ENCODE data around the gene ARFGAP2.

ARFGAP2 gene

DNA sequence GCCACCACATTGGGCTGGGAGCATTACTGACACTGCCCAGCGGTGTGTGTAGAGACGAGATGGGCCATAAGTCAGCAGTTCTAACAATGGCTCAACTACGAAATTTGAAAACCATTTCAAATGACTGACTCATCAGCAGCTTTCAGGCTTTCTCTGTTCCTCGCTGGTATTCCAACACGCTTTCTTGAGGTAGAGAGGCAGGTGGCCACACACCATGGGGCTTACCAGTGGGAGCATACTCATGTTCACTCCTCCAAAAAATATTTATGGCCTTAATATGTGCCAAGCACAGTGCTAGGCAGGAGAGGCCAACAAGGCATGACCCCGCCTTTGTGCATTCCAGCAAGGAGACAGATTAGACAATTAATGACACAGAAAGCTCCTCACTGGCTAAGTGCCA lies 20.3 kb downstream of the ARFGAP2 start:
- Histone ChIP-seq H3K27me3 (ENCODE audit: insufficient read depth, low read length) (no peaks in the 10 kb centered on the region), H3K4me3 (ENCODE audit: low read length) (no peak overlapping the region), H3K9ac (ENCODE audit: low read depth, low read length) (no peak overlapping the region), H3K36me3 (ENCODE audit: insufficient read depth, low read length) (no peaks in the 10 kb centered on the region), H3K4me1 (ENCODE audit: insufficient read depth, low read length) (peaks cover 6% of the 10 kb centered on the region; the same call in 1 of the 2 replicates), H3K9me3 (ENCODE audit: insufficient read depth, low read depth, low read length) (no peaks in the 10 kb centered on the region), H3K27ac (ENCODE audit: low read depth, low read length) (no peak overlapping the region)
- WGBS = 92% methylated on average over 6 of the region's 6 CpGs

DNA sequence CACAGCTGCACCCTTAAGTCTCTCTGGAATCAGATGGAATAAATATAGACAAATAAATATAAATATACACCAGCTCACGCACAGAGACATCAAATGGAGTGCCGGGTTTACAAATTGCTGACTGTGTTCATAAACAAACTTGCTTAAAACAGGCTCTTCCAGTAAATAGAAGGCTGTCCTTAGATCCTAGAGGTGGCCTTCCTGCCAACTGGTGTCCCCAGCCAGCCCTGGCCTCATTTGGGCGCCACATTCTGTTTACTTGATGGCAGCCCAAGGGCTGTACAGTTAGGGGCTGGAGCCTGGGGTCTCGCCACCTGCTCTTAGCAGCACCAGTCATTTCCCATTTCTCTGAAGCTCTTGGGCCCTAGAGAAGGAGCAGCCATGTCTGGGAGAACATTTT lies 20.8 kb downstream of the ARFGAP2 start:
- no peak overlapping the region for H3K4me3 ChIP-seq (ENCODE audit: low read length)
- WGBS = 91% methylated on average over 4 of the region's 4 CpGs
- H3K9me3 ChIP-seq (ENCODE audit: insufficient read depth, low read depth, low read length) = no peaks in the 10 kb centered on the region
- peaks cover 6% of the 10 kb centered on the region; the same call in 1 of the 2 replicates for H3K4me1 ChIP-seq (ENCODE audit: insufficient read depth, low read length)
- H3K27ac ChIP-seq (ENCODE audit: low read depth, low read length) = no peak overlapping the region
- H3K9ac ChIP-seq (ENCODE audit: low read depth, low read length) = no peak overlapping the region
- H3K36me3 ChIP-seq (ENCODE audit: insufficient read depth, low read length) = no peaks in the 10 kb centered on the region
- H3K27me3 ChIP-seq (ENCODE audit: insufficient read depth, low read length) = no peaks in the 10 kb centered on the region

DNA sequence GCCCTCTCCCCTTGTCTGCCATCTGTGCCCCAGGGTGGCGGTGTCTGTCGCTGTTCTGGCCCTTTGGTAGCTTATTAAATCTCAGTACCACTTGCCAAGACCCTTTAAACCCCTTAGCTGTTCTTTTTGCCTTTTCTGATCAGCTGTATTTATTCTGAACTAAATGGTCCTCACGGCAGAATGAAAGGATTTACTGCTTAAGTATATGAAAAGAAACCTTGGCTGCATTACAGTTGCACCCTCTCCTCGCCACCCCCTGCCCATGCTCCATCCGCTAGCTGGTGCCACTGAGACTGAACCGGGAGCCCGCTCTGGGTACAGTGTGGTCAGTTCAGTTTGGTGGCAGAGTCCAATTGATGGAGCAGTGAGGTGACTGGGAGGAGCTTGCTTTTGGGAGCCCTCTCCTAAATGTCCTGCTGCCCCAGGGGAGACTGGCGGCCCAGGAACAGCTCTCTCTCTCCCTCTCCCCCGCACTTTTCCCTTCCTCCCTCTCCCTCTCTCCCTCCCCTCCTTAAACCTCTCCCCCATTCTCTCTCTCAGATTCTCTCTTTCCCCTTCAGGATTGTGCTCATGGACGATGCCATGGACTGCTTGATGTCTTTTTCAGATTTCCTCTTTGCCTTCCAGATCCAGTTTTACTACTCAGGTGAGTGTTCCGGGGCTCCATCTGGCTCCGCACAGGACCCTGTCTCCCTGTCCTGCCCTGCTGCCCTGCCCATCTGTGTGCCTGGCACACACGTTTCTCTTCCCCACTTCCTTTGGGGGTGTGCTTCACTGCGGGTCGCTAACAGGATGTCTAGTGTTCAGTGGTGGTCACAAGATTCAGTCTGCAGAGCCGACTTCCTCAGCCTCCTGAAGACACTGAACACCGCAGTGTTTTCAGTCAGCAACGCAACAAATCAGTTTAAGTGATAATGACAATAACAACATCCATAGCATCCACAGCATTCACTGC lies 21.8 kb downstream of the ARFGAP2 start:
- WGBS = 90% methylated on average over 18 of the region's 18 CpGs
- no peak overlapping the region for H3K27ac ChIP-seq (ENCODE audit: low read depth, low read length)

DNA sequence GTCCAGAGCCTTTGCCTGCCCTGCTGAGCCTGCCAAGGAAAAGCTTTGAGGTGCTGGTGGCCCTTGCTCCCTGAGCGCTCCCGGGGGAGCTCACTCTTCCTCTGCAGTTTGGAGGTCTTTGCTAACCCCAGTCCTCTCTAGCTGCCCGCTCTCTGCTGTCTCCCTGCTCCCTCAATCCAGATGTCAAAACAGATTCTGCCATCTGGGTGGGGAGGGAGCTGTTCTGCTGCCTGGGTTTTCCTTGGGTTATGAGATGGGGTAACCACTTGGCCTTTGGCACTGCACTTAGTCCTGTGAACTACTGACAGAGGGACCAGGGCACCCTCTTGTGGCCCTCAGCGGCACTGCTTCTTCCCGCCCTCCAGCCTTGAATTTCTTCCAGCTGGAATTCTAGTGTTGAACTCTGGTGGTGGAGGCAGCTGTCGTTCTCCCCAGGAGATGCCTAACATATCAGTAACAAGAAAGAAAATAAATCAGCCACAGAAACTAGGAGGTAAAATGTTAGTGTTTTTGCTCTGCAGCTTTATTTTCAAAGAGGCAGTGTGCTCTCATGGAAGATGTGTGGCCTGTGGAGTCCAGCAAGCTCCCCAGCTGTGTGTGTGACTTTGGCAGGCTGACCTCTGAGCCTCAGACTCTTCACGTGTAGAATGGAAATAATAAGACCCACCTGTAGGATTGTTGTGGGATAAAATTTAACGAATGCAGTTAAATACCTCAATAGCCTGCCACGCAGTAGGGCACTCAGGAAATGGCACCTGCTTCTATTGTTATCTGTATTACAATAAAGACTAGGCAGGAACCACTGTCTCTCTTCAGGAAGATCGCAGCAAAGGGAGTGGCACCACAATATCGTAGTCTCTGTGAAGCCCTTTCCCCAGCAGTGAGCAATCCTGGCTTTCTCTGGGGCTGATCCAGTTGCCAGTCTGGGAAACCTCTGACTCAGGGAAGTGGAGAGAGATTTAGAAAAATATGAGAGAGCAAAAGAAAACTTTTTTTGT lies 23.4 kb downstream of the ARFGAP2 start:
- H3K4me1 ChIP-seq (ENCODE audit: insufficient read depth, low read length) = peaks cover 6% of the 10 kb centered on the region; the same call in 1 of the 2 replicates
- no peak overlapping the region for H3K9ac ChIP-seq (ENCODE audit: low read depth, low read length)
- H3K27ac ChIP-seq (ENCODE audit: low read depth, low read length) = no peak overlapping the region; the same call in 1 of the 2 replicates
- H3K9me3 ChIP-seq (ENCODE audit: insufficient read depth, low read depth, low read length) = no peaks in the 10 kb centered on the region
- H3K27me3 ChIP-seq (ENCODE audit: insufficient read depth, low read length) = no peaks in the 10 kb centered on the region
- H3K36me3 ChIP-seq (ENCODE audit: insufficient read depth, low read length) = no peaks in the 10 kb centered on the region
- 52% methylated on average over 10 of the region's 11 CpGs for WGBS
- H3K4me3 ChIP-seq (ENCODE audit: low read length) = no peak overlapping the region

More for the DNA sequence above, 21.8 kb downstream of the ARFGAP2 start:
- H3K4me3 ChIP-seq (ENCODE audit: low read length) = no peak overlapping the region
- H3K27me3 ChIP-seq (ENCODE audit: insufficient read depth, low read length) = no peaks in the 10 kb centered on the region
- H3K36me3 ChIP-seq (ENCODE audit: insufficient read depth, low read length) = no peaks in the 10 kb centered on the region
- H3K4me1 ChIP-seq (ENCODE audit: insufficient read depth, low read length) = peaks cover 6% of the 10 kb centered on the region; the same call in 1 of the 2 replicates
- H3K9me3 ChIP-seq (ENCODE audit: insufficient read depth, low read depth, low read length) = no peaks in the 10 kb centered on the region
- H3K9ac ChIP-seq (ENCODE audit: low read depth, low read length) = no peak overlapping the region

DNA sequence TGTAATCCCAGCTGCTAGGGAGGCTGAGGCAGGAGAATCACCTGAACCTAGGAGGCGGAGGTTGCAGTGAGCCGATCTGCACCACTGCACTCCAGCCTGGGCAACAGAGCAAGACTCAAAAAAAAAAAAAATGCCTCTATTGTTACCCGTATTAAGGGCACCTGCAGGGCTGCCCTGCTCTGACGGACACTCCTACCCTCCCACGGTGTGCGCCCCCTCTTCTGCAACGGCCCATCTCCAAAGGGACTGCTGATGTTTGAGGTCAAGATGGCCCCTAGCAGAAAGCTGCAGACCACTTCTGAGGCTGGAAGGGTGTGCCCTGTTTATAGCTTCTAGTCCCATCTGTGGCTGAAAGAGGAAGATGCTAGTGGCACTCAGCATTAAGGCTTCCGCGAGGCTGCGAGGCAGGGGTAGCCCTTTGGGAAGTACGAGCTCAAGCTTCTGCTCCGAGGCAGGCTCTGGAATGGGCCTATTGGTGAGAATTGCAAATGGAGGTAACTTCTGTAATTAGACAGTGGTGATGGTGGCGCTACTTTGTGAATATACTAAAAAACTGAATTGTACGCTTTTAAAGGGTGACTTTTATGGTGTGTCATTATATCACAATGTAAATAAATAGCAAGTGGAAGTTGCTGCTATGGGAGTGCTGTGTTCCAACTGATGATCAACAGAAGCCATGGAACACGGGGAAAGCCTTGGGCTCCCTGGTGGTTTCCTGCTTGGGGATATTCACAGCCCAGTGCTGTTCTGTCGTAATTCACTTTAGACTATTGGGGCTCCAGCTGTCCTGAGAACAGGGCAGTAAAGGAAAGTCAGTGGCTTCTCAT lies 24.3 kb downstream of the ARFGAP2 start:
- H3K27me3 ChIP-seq (ENCODE audit: insufficient read depth, low read length) = no peaks in the 10 kb centered on the region
- H3K4me3 ChIP-seq (ENCODE audit: low read length) = no peak overlapping the region
- H3K9me3 ChIP-seq (ENCODE audit: insufficient read depth, low read depth, low read length) = no peaks in the 10 kb centered on the region
- H3K9ac ChIP-seq (ENCODE audit: low read depth, low read length) = no peak overlapping the region
- H3K36me3 ChIP-seq (ENCODE audit: insufficient read depth, low read length) = no peaks in the 10 kb centered on the region
- H3K27ac ChIP-seq (ENCODE audit: low read depth, low read length) = no peak overlapping the region
- H3K4me1 ChIP-seq (ENCODE audit: insufficient read depth, low read length) = peaks cover 6% of the 10 kb centered on the region; the same call in 1 of the 2 replicates
- 89% methylated on average over 16 of the region's 16 CpGs for WGBS

DNA sequence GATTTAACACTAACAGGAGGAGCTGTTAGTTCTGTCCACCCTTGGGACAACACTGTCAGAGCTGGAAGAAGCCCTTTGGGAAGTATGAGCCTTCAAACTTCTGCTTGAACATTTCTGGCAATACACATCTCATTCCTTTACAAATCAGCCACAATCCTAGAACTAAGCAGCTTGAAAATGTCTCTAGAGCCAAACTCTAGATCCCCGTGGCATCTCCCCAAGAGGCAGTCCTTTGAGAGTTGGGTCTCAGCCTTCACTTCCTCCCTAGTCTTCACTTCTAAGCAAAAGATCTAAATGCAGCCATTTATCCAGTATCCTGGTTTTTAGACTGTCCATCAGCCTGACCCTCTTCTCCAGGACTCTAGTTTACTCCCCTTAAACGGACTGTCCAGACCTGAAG lies 26.9 kb downstream of the ARFGAP2 start:
- Histone ChIP-seq H3K9ac (ENCODE audit: low read depth, low read length) (no peak overlapping the region), H3K4me3 (ENCODE audit: low read length) (no peak overlapping the region), H3K9me3 (ENCODE audit: insufficient read depth, low read depth, low read length) (no peaks in the 10 kb centered on the region), H3K27ac (ENCODE audit: low read depth, low read length) (no peak overlapping the region), H3K4me1 (ENCODE audit: insufficient read depth, low read length) (peaks cover 6% of the 10 kb centered on the region; the same call in 1 of the 2 replicates), H3K36me3 (ENCODE audit: insufficient read depth, low read length) (no peaks in the 10 kb centered on the region), H3K27me3 (ENCODE audit: insufficient read depth, low read length) (no peaks in the 10 kb centered on the region)
- WGBS = 92% methylated on average over 1 of the region's 2 CpGs

DNA sequence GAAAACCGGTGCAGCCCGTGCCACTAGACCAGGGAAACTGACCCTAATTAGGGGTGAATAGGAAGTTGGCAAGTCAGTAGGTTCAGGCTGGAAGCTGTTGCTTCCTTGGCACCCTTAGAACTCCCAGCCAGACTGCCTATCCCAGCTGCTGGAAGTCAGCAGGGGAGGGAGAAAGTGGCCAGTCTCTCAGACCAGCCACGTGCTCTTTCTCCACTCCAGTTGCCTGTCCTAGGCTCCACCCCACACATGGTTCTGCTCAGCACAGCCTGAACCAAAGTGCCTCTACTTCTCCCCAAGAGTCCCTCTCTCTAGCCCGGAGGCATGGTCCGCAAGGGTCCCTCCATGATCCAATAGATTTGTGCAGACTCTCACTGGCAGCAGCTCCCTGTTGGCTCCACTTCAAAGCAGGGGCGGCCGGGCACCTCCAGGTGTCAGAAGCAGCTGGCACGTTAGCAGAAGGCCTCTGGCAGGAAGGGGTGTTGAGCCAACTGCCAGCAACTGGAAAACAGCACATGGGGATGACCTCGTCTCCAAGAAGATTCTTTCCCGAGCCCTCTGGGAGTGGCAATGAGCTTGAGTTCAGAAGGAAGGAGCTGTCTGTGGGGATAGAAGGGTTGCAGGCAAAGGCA lies 27.7 kb downstream of the ARFGAP2 start:
- Histone ChIP-seq H3K9ac (ENCODE audit: low read depth, low read length) (no peak overlapping the region), H3K27ac (ENCODE audit: low read depth, low read length) (no peak overlapping the region), H3K4me3 (ENCODE audit: low read length) (no peak overlapping the region), H3K36me3 (ENCODE audit: insufficient read depth, low read length) (no peaks in the 10 kb centered on the region), H3K27me3 (ENCODE audit: insufficient read depth, low read length) (no peaks in the 10 kb centered on the region), H3K9me3 (ENCODE audit: insufficient read depth, low read depth, low read length) (no peaks in the 10 kb centered on the region), H3K4me1 (ENCODE audit: insufficient read depth, low read length) (peaks cover 6% of the 10 kb centered on the region; the same call in 1 of the 2 replicates)
- 88% methylated on average over 10 of the region's 10 CpGs for WGBS

DNA sequence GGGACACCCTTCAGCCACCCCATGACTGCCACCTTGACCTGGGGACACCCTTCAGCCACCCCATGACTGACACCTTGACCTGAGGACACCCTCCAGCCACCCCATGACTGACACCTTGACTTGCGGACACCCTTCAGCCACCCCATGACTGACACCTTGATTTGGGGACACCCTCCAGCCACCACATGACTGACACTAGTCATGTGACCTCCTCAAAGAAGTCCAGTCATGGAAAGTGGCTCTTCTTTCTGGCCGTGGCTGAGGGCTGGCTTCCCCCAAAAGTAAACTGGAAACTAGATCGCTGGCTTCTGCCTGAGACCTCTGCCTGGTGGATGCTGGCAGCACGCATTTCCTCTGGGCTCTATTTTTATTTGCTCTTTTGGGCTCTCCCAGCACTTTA lies 28.4 kb downstream of the ARFGAP2 start:
- 94% methylated on average over 4 of the region's 4 CpGs for WGBS
- H3K9me3 ChIP-seq (ENCODE audit: insufficient read depth, low read depth, low read length) = no peaks in the 10 kb centered on the region
- no peaks in the 10 kb centered on the region for H3K36me3 ChIP-seq (ENCODE audit: insufficient read depth, low read length)
- H3K27me3 ChIP-seq (ENCODE audit: insufficient read depth, low read length) = no peaks in the 10 kb centered on the region
- H3K9ac ChIP-seq (ENCODE audit: low read depth, low read length) = no peak overlapping the region
- H3K27ac ChIP-seq (ENCODE audit: low read depth, low read length) = no peak overlapping the region
- peaks cover 1% of the 10 kb centered on the region; the same call in 1 of the 2 replicates for H3K4me1 ChIP-seq (ENCODE audit: insufficient read depth, low read length)
- H3K4me3 ChIP-seq (ENCODE audit: low read length) = no peak overlapping the region

DNA sequence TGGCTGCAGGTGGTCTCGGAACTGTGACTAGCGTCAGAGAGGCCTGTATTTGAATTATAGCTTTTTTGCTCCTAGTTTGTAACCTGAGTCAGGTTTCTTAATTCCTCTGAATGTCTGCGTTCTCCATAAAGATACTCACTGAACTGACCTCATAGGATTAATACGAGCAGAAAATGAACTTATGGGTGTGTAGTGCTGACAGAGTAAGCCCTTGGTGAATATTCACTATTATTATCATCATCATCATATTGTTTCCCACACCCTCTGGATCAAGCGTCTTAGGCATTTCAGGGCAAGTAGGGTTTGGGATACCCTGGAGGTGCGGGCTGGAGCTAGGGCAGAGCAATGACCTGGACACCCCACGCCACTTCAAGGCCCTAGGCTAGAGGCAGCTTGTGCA lies 29.0 kb downstream of the ARFGAP2 start:
- no peaks in the 10 kb centered on the region for H3K9me3 ChIP-seq (ENCODE audit: insufficient read depth, low read depth, low read length)
- H3K27ac ChIP-seq (ENCODE audit: low read depth, low read length) = no peak overlapping the region
- no peak overlapping the region for H3K9ac ChIP-seq (ENCODE audit: low read depth, low read length)
- no peaks in the 10 kb centered on the region for H3K36me3 ChIP-seq (ENCODE audit: insufficient read depth, low read length)
- H3K4me3 ChIP-seq (ENCODE audit: low read length) = no peak overlapping the region
- H3K4me1 ChIP-seq (ENCODE audit: insufficient read depth, low read length) = no peaks in the 10 kb centered on the region
- 96% methylated on average over 6 of the region's 7 CpGs for WGBS
- no peaks in the 10 kb centered on the region for H3K27me3 ChIP-seq (ENCODE audit: insufficient read depth, low read length)

DNA sequence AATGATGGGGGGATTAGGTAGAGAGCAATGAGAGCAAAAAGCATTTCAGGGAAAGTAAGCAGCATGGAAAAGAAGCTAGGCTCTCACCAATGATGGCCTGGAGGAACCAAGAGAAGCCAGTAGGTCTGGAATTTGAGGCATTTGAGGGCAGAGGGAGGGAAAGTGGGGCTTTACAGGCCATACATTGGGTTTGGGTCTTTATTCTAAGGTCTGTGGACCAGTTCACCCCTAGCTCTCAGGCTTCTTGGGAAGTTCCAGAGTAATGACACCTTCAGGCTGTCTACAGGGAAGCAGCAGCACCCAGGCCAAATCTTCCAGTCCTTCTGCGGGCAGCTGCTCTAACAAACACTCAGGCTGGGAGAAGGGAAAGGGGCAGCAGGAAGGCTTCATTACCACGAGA lies 29.4 kb downstream of the ARFGAP2 start:
- Histone ChIP-seq H3K36me3 (ENCODE audit: insufficient read depth, low read length) (no peaks in the 10 kb centered on the region), H3K4me3 (ENCODE audit: low read length) (no peak overlapping the region), H3K4me1 (ENCODE audit: insufficient read depth, low read length) (no peaks in the 10 kb centered on the region), H3K9ac (ENCODE audit: low read depth, low read length) (no peak overlapping the region), H3K27ac (ENCODE audit: low read depth, low read length) (no peak overlapping the region), H3K27me3 (ENCODE audit: insufficient read depth, low read length) (no peaks in the 10 kb centered on the region), H3K9me3 (ENCODE audit: insufficient read depth, low read depth, low read length) (no peaks in the 10 kb centered on the region)
- WGBS = 93% methylated on average over 2 of the region's 2 CpGs

All from HUES64 (cell line).